ENCODE results near the gene TEKT2. TPM values are rescaled to one million over a fixed set of nuclear protein-coding genes. Genes with fewer than 3 reads are reported as not detected.

Gene TEKT2
- total RNA-seq, 1 experiment from 2014 or later: 0.20 TPM

DNA sequence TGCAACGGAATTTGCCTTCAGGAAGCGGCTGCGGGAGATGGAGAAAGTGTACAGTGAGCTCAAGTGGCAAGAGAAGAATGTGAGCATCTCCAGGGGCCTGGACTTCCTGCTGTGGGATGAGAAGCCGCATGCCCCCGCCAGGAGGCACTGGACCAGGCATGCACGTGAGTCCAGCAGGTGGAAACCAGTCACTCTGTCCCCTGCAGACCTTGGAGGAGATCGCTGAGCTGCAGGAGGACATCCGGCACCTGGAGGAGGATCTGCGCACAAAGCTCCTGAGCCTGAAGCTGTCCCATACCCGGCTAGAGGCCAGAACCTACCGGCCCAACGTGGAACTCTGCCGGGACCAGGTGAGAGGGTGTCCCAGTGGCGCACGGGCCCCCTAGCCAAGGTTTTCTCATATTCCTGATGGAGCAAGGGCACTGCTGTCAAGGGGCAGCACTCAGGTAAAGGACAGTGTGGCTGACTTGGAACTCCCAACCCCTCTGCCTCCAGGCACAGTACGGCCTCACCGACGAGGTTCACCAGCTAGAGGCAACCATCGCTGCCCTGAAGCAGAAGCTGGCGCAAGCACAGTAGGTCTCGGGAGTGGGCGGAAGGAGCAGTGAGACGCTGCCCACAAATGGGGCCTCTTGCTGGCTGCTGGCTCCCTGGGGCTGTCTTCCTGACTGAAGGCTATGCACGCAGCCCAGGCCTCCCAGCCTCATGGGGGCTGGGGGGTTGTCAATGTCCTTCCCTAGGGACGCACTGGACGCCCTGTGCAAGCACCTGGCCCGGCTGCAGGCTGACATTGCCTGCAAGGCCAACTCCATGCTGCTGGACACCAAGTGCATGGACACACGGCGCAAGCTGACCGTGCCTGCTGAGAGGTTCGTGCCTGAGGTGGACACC lies 3.6 kb downstream of the TEKT2 start:
- no CpG with 5 or more reads among the region's 31 CpGs for WGBS (ENCODE audit: extremely low coverage, insufficient read length, low lambda C conversion rate)
- H3K9ac ChIP-seq (ENCODE audit: extremely low read depth, insufficient read length, low read length): no peak overlapping the region
- H3K4me3 Mint-ChIP-seq: peak overlapping the region; percentile 5 to 56; a peak in 3 of 5 replicates

More for the DNA sequence above, 3.6 kb downstream of the TEKT2 start:
- TF ChIP-seq, protein P1, sequence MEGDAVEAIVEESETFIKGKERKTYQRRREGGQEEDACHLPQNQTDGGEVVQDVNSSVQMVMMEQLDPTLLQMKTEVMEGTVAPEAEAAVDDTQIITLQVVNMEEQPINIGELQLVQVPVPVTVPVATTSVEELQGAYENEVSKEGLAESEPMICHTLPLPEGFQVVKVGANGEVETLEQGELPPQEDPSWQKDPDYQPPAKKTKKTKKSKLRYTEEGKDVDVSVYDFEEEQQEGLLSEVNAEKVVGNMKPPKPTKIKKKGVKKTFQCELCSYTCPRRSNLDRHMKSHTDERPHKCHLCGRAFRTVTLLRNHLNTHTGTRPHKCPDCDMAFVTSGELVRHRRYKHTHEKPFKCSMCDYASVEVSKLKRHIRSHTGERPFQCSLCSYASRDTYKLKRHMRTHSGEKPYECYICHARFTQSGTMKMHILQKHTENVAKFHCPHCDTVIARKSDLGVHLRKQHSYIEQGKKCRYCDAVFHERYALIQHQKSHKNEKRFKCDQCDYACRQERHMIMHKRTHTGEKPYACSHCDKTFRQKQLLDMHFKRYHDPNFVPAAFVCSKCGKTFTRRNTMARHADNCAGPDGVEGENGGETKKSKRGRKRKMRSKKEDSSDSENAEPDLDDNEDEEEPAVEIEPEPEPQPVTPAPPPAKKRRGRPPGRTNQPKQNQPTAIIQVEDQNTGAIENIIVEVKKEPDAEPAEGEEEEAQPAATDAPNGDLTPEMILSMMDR (conservative IDR thresholded peaks at IDR 0.05): peak; percentile 18; the same call in 1 of the 3 replicates
- Histone ChIP-seq H4K5ac (ENCODE audit: insufficient read length, low read depth, low read length) (no peak overlapping the region), H2BK5ac (ENCODE audit: insufficient read length, low read length) (no peak overlapping the region), H3K79me1 (ENCODE audit: insufficient read depth, low read depth, low read length, poor library complexity, severe bottlenecking) (no peaks in the 10 kb centered on the region), H3K4ac (ENCODE audit: low read depth, low read length) (no peak overlapping the region), H3K23ac (ENCODE audit: insufficient read length, low read depth, low read length) (no peak overlapping the region), H3K79me2 (ENCODE audit: insufficient read depth, low read length) (peaks cover 2% of the 10 kb centered on the region; the same call in 1 of the 2 replicates), H3K9me3 (ENCODE audit: control insufficient read depth, low read depth, low read length) (no peaks in the 10 kb centered on the region), H3T11ph (ENCODE audit: low read length) (no peak overlapping the region), H3K27ac (ENCODE audit: insufficient read length, low read depth, low read length) (no peak overlapping the region), H2AK5ac (ENCODE audit: insufficient read length, low read length) (no peak overlapping the region), H2AFZ (ENCODE audit: low read length) (no peak overlapping the region), H3K27me3 (ENCODE audit: insufficient read depth, low read length) (no peaks in the 10 kb centered on the region), H4K20me1 (ENCODE audit: control insufficient read depth, insufficient read depth, insufficient read length) (no peaks in the 10 kb centered on the region), H3K4me2 (ENCODE audit: insufficient read depth, insufficient read length, low read length) (no peak overlapping the region), H2BK12ac (ENCODE audit: insufficient read length, low read depth, low read length) (no peak overlapping the region), H3K4me1 (ENCODE audit: insufficient read depth, low read length) (no peaks in the 10 kb centered on the region), H3K23me2 (ENCODE audit: insufficient read length, low read depth, low read length, poor library complexity, severe bottlenecking) (peaks cover 14% of the 10 kb centered on the region), H3K18ac (ENCODE audit: insufficient read length, low read depth, low read length) (no peak overlapping the region), H4K91ac (ENCODE audit: insufficient read length, low read depth, low read length) (no peak overlapping the region), H2BK15ac (ENCODE audit: low read depth, low read length) (no peak overlapping the region), H2BK20ac (ENCODE audit: low read depth, low read length, poor library complexity, severe bottlenecking) (no peak overlapping the region), H2BK120ac (ENCODE audit: low read depth, low read length, poor library complexity, severe bottlenecking) (no peak overlapping the region), H3K56ac (ENCODE audit: insufficient read length, low read depth, low read length) (no peak overlapping the region), H3K14ac (ENCODE audit: insufficient read depth, low read length) (no peak overlapping the region), H4K8ac (replicated peaks; ENCODE audit: insufficient read length, low read depth, low read length) (no peak overlapping the region)
- DNase-seq: peak; percentile 37
- H3K4me1 Mint-ChIP-seq: peaks cover 17 to 25% of the 10 kb centered on the region in 2 experiments
- no peak overlapping the region for H3K27ac Mint-ChIP-seq
- peaks cover 12 to 19% (median 16%) of the 10 kb centered on the region in 3 experiments; a peak in 6 of 7 replicates for H3K36me3 Mint-ChIP-seq (ENCODE audit: insufficient read depth in 1 of 3, low read depth in 3 of 3)
- H3K27me3 Mint-ChIP-seq (ENCODE audit: low read depth): peaks cover 12% of the 10 kb centered on the region
- no peaks in the 10 kb centered on the region; a peak in 1 of 5 replicates for H3K9me3 Mint-ChIP-seq

All from H9 (cell line).